CD4-positive, alpha-beta T cell treated with Interleukin-15 for 4 hours (primary cell): ENCODE data around the gene PPP2R2B.
A peak's percentile ranks its signal among the peaks of the same experiment; 100 is the strongest.

Source experiments
- DNase-seq: peaks from one replicate; pipeline ENCODE4 v3.0.0-alpha.2; 2020; ENCODE audit warnings: low spot score

The PPP2R2B gene

GRCh38 chr5:146548781-146549449 is 329.6 kb downstream of the PPP2R2B start:
- DNase-seq = no peak

GRCh38 chr5:146544232-146544631 is 334.3 kb downstream of the PPP2R2B start:
- DNase-seq = no peak

GRCh38 chr5:146541958-146542849 is 336.4 kb downstream of the PPP2R2B start:
- peak; percentile 63 for DNase-seq

- DNase-seq = no peak
These were observed 338.1 kb downstream of the PPP2R2B start for GRCh38 chr5:146540414-146540813.

- no peak for DNase-seq
These were observed 338.6 kb downstream of the PPP2R2B start for GRCh38 chr5:146539973-146540372.

GRCh38 chr5:146538432-146538831 is 340.1 kb downstream of the PPP2R2B start:
- DNase-seq = no peak

GRCh38 chr5:146533882-146534281 is 344.7 kb downstream of the PPP2R2B start:
- no peak for DNase-seq

- peak; percentile 73 for DNase-seq
These were observed 345.2 kb downstream of the PPP2R2B start for GRCh38 chr5:146533260-146533857.
